IPS-NIHi7 (cell line): ENCODE results near the gene SRGAP3.

ENCODE experiments used
- DNase-seq: peaks from one replicate; pipeline ENCODE4 v3.0.0; 2012; ENCODE audit warnings: mixed read lengths; ENCODE audit errors: extremely low spot score

The SRGAP3 gene

GRCh38 chr3:8987226-8987625 is 262.2 kb downstream of the SRGAP3 start:
- DNase-seq: no peak

GRCh38 chr3:8986741-8987140 is 262.7 kb downstream of the SRGAP3 start:
- DNase-seq: no peak

DNA sequence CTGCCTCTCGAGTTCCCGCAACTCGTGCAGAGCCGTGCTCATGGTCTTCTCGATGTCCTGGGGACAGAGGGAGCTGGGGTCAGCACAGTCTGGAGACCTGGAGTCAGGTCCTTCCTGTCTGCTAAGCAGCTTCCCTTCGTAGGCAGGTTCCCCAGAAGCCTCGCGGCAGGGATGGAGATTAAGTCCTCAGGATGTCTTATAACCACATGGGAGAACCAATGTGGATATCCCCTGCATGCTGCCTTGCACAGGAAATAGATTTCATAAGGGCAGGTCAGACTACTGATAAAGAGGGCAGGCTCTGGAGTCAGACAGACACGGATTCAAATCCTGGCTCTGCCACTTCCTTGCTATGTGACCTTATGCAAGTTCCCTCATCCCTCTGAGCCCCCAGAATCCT is 263.6 kb downstream of the SRGAP3 start:
- no peak for DNase-seq

- DNase-seq: no peak
Observed at GRCh38 chr3:8985411-8985831, 264.0 kb downstream of the SRGAP3 start.

DNA sequence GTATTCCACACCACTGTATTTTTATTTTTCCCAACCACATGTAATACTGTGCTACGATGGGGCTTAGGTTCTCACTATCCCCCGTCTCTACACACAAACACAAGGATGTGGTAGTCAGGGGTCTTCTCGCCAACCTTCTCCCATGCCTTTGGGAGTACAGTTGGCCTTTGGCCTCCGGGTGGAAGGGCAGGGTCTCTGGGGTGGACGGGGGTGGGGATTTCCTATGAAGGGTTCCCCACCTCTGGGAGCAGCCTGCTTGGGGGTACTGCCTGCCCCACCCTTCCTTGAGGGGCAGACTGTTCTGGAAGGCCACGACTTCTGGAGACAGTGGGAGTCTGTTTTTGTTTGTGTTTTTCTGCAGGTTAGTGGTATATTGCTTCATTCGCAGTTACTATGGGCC is 264.9 kb downstream of the SRGAP3 start:
- DNase-seq: no peak

DNA sequence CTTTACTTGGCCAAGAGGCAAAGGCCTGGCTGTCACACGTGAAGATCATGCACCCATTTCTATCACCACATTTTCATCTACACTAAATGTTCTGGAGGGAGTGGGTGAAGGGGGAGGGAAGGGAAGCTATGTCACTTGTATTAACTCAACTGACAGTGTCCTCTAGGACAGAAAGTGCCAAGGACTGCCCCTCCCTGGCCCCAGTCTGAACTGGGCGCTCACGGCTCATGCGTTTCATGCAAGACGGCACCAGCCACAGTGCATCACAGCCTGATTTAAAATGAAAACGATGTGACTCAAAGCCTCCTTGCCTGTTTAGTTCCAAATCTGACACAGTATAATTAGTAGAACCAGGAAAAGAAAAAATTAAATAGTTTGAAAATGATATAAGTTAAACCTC is 265.4 kb downstream of the SRGAP3 start:
- DNase-seq: no peak

DNA sequence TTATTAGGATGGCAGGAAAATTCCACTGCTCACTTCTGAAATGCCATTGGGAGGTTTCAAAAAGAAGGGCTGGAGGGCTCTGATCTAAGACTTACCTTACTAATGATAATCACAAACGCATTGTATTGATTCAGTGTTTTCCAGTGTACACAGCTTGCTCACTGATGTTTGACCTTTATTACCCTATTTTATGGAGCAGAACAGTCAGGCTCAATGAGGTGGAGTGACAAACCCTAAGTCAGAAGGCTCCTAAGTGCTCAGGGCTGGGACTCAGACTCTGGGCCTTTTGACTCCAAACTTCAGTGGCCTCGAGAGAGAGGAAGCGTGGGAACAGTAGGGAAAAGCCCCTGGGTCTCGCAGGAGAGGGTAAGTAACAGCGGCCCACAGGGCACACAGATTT is 265.9 kb downstream of the SRGAP3 start:
- DNase-seq: no peak

DNA sequence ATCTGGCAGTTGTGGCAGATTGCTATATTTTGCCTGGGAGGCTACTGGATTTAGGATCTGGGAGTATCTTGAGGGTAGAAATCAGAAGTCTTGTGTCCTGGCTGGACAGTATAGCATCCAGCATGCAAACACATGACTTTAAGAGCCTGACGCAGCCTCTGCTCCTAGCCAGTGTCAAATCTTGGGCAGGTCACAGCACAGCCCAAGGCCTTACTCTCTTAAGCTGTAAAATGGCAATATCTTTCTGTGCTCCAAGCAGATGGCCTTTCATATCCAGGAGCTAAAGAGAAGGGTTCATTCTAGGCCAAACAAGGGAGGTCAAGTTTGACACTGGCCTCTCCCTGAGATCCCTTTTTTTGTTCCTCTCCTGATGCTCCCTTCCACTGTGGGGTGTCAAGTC is 266.4 kb downstream of the SRGAP3 start:
- DNase-seq: no peak

DNA sequence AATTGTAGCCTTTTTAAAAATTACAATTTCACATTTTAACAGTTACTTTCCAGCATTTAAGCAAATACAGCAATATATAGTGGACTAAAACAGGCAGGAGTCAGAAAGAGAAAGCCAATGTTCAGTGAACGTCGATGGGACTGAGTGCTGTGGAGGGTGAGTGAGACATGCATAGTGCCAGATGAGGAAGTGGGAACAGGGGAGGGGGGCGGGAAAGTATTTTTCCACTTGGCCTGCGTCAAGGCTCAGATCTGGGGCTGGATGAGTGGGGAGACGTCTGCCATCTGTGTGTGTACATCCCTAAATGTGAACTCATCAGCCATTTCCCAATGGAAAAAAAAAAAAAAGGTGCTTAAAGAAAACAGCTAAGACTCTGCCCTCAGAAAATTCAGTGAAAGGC is 266.9 kb downstream of the SRGAP3 start:
- no peak for DNase-seq

GRCh38 chr3:8981700-8982099 is 267.7 kb downstream of the SRGAP3 start:
- DNase-seq: no peak

- no peak for DNase-seq
Observed at GRCh38 chr3:8981296-8981695, 268.1 kb downstream of the SRGAP3 start.

- DNase-seq: no peak
Observed at GRCh38 chr3:8980756-8981257, 268.6 kb downstream of the SRGAP3 start.

GRCh38 chr3:8979262-8979661 is 270.2 kb downstream of the SRGAP3 start:
- no peak for DNase-seq

GRCh38 chr3:8978551-8978950 is 270.9 kb downstream of the SRGAP3 start:
- no peak for DNase-seq

GRCh38 chr3:8976540-8977182 is 272.8 kb downstream of the SRGAP3 start:
- no peak for DNase-seq

GRCh38 chr3:8975081-8976020 is 274.1 kb downstream of the SRGAP3 start:
- DNase-seq: no peak

DNA sequence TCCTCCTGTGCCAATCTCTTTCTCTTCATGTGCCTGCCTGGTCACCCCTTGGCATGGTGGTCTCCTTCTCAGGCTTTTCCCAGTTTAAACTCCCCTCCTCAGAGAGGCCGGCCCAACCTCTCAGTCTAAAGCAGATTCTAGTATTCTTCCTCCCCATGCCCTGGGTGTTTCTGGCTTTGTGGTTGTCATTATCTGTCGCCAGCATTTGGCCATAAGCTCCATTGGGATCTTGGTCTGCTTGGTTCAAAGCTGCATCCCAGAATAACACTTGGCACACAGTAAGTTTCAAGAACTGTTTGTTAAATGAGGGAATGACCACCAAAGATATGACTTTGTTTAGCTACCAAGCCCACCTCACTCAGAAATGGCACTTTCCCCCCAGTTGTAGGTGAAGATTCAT is 275.0 kb downstream of the SRGAP3 start:
- DNase-seq: no peak

- DNase-seq: no peak
Observed at GRCh38 chr3:8972639-8973038, 276.8 kb downstream of the SRGAP3 start.

GRCh38 chr3:8970971-8971589 is 278.4 kb downstream of the SRGAP3 start:
- peak; percentile 62 for DNase-seq

DNA sequence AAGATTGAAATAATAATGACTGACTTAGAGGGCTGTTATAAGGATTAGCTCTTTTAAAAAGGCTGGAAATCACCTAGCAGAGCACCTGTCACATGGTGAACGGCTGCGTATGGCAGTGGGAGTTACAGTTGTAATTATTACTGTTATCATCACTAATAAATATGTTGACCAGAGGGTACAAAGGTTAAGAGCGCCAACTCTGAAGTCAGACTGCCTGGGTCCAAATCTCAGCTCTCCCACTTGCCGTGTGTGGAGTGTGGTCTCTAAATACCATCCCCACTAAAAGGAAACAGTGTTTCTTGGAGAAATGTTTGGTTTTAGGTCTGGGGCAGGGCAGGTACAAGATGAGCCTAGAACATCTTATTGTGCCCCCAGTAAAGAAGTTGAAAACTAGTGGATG is 280.2 kb downstream of the SRGAP3 start:
- no peak for DNase-seq

- no peak for DNase-seq
Observed at GRCh38 chr3:8968375-8968882, 281.0 kb downstream of the SRGAP3 start.

GRCh38 chr3:8967553-8967952 is 281.9 kb downstream of the SRGAP3 start:
- no peak for DNase-seq
